Activated CD8-positive, alpha-beta memory T cell treated with anti-CD3 and anti-CD28 coated beads for 24 hours (primary cell): ENCODE data around the gene RBL1.
"Not testable (repeated sequence)": the region's sequence is repeated elsewhere in the genome, so short reads cannot be mapped to it uniquely, and the experiment has no call there.

ENCODE experiments used
- DNase-seq: peaks from one replicate; pipeline ENCODE4 v3.0.0-alpha.2; 2020

Gene RBL1, protein sequence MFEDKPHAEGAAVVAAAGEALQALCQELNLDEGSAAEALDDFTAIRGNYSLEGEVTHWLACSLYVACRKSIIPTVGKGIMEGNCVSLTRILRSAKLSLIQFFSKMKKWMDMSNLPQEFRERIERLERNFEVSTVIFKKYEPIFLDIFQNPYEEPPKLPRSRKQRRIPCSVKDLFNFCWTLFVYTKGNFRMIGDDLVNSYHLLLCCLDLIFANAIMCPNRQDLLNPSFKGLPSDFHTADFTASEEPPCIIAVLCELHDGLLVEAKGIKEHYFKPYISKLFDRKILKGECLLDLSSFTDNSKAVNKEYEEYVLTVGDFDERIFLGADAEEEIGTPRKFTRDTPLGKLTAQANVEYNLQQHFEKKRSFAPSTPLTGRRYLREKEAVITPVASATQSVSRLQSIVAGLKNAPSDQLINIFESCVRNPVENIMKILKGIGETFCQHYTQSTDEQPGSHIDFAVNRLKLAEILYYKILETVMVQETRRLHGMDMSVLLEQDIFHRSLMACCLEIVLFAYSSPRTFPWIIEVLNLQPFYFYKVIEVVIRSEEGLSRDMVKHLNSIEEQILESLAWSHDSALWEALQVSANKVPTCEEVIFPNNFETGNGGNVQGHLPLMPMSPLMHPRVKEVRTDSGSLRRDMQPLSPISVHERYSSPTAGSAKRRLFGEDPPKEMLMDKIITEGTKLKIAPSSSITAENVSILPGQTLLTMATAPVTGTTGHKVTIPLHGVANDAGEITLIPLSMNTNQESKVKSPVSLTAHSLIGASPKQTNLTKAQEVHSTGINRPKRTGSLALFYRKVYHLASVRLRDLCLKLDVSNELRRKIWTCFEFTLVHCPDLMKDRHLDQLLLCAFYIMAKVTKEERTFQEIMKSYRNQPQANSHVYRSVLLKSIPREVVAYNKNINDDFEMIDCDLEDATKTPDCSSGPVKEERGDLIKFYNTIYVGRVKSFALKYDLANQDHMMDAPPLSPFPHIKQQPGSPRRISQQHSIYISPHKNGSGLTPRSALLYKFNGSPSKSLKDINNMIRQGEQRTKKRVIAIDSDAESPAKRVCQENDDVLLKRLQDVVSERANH

DNA sequence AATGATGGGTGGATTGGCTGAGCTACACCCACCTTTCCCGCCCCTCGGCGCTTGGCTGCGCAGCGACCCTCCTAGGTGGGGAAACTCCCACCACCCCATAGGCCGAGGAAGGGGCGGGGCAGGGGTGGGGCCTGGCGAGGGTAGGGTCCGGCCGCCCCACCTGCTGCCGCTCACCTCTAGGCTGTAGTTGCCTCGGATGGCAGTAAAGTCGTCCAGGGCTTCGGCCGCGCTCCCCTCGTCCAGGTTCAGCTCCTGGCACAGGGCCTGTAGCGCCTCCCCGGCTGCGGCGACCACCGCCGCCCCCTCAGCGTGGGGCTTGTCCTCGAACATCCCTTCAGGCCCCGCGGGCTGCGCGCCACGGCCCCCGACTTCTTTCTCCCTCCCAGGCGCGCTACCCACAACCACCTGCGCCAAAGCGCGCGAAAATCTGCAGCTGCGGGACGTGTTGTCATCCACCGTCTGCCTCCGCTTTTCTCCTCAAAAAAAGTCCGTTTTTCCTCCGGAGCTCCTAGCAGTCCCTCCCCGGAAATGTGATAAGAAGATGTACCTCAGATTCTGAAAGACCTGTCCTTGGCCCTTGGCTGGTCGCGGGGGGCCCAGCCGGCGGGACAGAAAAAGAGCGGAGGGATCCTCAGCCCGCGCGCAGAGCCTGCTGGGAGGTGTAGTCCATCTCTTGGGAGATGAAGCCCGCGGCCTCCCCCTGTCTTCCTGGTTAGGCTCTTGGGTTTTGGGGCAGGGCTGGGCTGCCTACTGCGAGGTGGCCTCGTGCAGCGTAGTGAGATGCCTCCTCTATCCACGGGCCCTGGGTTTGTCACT, at the start of gene RBL1:
TSS of gene RBL1 (minus strand) at position 399 of the 816 bp plus-strand sequence. CDS start at position 330, 69 bp downstream.
- DNase-seq: peak; percentile 96

DNA sequence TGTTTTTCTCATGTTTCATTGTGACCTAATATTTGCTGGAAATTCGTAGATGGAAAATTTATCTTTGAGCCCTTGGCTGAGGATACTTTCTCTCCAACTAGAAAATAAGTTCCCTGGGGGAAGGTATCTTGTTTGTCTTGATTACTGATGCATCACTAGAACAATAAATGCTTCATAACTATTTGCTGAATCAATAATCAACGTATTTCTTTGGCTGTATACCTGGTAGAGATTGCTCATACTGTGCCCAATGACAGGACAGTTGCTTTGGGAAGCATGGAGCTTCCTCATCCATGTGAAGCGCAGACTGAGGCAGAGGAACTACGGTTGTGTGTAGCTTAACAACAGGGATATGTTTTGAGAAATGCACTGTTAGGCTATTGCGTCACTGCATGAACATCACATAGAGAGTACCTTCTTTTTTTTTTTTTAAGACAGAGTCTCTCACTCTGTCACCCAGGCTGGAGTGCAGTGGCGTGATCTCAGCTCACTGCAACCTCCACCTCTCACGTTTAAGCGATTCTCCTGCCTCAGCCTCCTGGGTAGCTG, 49.1 kb upstream of the RBL1 start:
- no peak for DNase-seq

DNA sequence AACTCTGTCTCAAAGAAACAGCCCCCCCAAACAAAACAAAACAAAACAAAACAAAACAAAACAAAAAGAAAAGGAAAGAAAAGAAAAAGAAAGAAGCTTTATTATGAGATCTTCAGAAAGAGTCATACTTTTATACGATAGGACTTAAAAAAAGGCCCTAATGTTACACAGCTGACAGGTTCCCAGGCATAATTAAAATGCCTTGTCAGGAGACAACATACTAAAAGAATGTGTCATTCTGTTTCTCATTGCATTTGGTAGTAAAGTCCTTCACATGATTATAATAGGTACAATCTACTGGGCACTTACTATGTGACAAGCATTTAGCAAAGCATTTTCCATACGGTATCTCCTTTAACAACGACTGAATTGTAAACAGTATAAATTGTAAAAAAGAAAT, 46.9 kb upstream of the RBL1 start:
- DNase-seq: no peak

DNA sequence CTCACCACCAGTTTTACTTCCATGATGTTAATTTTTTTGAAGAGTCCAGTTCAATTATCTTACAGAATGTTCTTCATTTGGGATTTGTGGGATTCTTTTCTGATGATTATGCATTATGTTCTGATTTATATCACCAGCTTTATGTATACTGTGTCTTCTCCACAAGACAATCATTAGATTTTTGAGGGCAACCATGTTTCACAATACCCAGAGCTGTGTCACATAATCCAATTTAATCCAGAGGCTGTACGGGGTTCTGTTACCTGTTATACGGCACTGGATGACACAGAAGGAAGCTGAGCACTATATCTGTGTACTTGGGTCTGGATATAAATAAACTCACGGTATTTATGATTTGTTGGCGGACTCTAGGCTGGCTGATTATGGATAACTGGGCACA, 41.8 kb upstream of the RBL1 start:
- no peak for DNase-seq

DNA sequence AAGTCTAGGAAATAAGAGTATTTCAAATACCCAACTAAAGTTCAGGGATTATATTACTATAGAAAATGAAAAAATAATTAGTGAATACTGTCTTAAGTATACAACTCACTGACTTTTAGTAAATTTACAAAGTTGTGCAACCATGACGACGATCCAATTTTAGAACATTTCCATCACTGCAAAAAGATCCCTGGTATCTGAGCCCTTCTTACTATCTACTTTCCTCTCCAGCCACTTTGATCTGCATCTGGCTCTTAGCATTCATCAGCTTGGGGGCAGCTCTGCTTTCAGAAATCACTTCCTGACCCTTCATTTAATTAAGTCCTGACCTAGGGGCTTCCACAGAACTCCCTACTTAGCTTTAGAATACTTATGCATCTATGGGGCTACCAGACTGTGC, 38.2 kb upstream of the RBL1 start:
- no peak for DNase-seq

DNA sequence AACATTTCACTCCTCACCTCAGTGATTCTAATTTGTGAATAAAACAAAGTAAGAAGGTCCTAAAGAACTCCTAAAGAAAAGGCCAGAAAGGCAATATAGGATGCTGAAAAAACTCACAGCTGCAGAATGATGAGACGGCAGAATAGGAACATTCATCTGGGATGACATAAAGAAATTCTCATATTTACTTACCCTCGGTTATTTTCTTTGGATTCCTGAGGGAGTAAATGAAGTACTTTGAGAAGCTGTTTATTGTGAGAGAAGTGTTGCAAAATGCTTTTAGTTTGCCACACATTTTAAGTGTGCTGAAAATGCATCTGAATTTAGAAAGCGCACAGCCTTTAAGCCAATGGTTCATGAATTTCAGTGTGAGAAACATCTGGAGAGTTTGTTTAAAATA, 35.7 kb upstream of the RBL1 start:
- DNase-seq: no peak

DNA sequence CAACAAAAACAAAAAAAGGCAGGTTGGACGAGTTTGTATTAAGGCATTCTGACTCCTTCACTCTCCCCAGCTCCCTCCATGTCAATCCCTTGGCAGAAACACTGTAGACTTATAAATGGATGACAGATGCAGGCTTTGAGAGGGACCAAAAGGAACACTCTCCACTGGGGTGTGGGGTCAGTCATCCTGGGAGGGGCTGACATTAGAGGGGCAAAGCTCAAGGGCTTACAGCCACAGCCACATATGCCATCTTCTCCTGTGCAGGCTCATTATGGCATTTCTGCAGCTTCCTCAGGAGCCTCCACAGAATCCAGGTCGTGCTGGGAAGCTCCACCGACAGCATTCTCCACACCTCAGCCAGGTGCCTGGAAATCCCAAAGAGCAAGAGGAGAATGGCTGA, 33.0 kb upstream of the RBL1 start:
- no peak for DNase-seq

DNA sequence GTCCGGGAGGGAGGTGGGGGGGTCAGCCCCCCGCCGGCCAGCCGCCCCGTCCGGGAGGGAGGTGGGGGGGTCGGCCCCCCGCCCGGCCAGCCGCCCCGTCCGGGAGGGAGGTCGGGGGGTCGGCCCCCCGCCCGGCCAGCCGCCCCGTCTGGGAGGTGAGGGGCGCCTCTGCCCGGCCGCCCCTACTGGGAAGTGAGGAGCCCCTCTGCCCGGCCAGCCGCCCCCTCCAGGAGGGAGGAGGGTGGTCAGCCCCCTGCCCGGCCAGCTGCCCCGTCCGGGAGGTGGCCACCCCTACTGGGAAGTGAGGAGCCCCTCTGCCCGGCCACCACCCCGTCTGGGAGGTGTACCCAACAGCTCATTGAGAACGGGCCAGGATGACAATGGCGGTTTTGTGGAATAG, 30.5 kb upstream of the RBL1 start:
- not testable (repeated sequence) for DNase-seq

DNA sequence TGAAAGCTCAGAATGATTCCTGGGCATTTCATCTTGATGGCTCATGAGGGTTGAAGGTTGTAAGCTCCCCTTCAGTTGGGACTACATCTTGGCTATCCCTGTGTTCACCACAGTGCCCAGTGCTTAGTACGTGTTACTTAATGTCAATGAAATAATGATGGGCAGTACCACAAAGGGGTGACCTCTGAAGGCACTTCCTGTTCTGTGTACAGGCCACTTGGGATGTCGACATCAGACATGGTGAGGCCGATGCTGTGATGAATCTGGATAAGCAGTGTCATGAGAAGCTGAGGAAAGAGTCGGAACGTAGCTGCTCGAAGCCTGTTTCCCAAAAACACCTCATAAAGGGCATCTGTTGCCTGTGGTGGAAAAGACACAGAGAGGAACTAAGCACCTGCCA, 27.6 kb upstream of the RBL1 start:
- no peak for DNase-seq

DNA sequence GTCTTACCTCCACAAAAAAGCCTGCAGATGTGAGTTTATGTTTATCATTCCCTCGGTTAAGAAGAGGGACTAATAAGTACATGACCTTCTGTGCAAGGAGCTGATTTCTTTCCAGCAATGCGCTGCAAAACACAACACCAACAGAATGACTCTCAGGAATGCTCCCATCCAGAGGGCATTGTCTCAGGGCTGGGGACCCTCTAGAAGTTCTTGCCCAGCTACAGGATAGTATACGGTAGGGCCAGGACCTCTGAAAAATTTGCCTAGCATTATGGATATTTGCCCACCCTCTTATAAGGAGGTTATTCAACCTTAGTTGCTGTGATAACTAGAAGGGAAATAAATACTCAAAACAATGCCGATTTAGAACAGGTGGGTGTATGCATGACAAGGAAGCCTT, 24.7 kb upstream of the RBL1 start:
- no peak for DNase-seq

DNA sequence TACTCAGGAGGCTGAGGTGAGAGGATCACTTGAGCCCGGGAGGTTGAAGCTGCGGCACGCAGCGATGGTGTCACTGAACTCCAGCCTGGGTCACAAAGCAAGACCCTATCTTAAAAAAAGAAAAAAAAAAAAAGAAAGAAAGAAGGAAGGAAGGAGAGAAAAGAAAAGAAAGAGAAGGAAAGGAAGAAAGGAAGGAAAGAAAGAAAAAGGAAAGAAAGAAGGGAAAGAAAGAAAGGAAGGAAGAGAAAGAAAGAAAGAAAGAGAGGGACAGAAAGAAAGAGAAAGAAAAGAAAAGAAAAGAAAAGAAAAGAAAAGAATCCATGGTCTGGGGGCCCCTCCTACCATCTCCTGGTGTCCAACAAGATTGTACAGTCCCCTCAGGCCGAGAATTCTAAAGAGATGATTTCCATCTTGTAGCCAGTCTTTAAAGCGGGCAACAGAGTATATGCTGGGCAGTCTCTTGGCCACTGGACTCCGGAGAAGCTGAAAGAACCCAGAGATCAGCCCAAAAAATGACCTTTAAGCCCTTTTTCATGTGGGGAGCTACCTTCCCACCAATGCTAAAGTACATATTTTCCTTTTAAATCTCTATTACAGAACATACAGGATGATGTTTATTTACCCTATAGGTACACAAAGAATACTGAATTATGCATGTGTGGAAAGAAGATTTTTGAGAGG, 23.7 kb upstream of the RBL1 start:
- no peak for DNase-seq

DNA sequence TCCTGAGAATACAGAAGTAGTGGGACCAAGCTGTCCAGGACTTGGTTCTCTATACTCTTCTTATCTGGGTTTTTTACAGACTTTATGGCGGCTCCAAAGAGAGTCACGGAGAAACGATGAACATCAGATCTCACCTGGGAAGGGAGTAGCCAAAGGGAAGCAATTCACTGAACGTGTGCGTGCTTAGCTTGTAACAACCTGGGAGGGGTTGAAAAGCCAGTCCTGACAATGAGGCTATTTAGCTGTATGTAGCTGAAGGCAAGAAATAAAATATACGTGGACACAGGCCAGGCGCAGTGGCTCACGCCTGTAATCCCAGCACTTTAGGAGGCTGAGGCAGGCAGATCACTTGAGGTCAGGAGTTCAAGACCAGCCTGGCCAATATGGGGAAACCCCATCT, 18.2 kb upstream of the RBL1 start:
- no peak for DNase-seq

DNA sequence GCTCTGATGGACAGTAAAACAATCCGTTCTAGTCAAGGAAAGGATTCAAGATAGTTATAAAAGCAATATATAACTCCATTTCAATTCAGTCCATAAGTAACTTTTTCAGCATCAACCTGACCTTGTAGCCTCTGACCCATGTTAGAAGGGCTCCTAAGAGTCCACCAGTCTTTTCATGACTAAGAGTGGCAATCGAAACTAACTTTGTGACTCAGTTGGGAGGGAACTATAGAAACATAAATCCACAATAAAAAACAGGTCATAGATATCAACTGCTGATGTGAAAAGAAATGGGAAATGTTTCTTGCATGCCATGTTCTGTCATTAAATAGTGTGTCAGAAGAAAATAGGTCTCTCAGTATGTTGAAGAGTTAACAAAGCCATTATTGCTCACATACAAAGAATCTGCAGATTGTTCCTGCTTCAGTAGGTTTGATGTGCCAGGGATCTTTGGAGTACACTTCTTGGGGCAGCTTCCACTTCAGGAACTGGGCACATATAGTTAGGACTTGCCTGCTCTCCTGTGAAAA, 16.2 kb upstream of the RBL1 start:
- DNase-seq: no peak

DNA sequence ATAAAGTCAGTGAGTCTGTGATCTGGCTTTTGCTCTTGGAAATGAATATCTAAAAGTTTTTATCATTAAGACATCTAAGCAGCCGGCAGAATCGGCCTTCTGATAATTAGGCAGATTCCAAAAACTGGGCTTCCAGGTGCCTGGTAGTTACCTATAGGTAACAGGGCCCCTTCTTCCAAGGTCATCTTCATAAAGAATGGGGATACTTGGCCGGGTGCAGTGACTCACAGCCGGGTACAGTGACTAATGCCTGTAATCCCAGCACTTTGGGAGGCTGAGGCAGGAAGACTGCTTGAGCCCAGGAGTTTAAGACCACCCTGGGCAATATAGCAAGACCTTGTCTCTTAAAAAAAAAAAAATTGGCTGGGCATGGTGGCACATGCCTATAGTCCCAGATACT, 12.9 kb upstream of the RBL1 start:
- no peak for DNase-seq

DNA sequence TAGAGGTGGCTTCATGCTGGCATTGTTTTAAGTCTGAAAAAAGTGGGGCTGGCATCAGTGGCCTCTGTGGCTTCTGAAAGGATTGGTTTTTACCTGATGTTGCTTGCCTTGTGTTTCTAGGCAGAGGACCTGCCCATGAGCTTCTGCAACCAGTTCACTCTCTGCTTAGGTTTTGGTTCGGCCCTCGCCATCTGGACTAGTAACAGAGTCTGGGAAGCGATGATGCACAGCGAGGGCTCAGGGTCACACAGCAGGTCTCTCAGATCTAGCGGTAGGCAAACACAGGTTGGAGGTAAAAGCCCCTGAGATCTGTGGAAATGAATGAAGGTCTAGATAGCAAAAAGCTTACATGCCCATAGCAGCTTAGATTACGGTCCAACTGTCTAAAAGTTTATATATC, 6.8 kb upstream of the RBL1 start:
- DNase-seq: no peak

DNA sequence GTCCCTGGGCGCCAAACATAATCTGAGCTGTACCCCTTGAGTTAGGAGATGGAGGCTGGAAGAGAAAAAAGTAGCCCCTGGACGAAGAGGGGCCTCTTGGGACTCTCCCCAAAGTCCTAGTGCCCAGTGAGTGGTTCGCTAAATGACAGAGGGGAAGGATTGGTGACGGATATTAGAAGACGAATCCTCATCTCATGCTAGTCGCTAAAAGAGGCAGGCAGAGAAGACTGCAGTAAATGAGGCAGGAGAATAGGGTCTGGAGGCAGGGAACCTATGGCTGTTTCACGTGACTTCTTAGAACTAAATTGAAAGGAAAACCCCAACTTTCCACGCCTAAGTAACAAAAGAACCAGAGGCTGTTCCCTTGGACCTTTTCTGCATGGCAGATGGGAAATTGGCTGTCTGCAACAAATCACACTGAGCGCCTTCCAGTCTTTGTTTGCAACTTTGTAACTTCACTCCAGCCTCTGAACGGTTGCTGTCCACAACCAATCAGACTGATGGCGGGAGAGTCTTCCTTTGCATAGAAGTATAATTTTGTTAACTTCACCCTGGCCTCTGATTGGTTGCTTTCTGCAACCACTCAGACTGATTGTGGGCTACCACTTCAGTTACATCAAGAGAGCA, 731 bp upstream of the RBL1 start:
- DNase-seq: peak; percentile 57

DNA sequence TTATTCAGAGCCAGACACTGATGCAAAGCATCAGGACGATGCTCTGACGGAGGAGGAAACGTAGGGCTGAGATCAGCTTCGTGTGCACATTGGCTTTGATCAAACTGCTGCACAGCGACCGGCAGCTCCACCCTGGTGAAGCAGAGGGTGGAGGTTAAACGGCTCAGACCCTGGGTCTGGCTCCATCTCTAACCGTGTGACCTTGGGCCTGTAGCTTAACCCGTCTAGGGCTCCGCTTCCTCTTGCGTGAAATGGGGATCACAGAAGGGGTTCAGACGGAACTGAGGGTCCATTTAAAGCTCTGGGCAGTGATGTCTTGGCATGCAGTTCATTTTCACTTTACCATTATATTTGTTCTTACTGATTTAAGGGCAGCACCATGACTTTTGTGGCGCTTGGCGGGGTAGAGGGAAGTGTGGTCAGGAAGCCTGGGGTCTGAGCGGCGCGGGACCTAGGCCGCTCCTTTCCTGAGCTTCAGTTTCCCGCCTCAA, 644 bp downstream of the RBL1 start:
- DNase-seq: no peak

DNA sequence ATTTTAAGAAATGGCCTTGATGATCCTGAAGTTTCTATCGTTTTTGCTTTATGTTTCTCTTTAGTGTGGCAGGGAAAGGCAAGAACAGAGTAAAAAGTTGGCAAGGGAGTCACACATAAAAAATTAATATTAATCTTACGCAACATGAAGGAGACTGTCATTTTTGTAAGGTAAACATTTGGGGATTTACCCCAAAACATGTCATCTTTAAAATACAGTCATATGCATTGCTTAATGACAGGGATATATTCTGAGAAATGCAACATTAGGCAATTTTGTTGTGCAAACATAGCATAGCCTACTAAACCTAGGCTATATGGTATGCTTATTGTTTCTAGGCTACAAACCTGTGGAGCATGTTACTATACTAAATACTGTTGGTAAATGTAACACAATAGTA, 5.4 kb downstream of the RBL1 start:
- no peak for DNase-seq

DNA sequence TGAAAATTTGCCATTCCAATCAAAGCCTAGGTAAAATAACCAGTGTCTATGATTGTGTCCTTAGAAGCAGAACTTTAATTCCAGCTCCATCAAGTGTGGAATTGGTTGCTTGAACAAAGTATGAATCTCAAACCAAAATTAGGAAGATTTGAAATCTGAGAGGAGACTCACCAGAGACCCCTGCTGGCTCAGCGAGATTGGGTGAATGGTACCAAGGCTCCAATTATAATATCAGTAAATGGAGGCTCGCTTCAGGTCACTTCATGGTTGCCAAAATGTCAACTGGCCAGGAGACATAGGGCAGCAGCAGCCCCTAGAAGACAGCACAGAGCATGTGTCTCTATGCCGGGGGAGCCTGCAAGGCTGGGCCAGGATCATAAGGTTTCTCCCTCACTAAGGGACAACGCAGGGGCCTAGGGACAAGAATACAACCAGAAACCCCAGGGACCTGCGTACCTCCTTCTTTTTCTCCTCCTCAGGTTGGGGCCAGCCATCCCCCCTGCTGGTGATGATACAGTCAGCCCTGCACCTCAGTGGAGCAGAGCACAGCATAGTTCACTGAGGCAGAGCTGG, 14.0 kb downstream of the RBL1 start:
- no peak for DNase-seq

DNA sequence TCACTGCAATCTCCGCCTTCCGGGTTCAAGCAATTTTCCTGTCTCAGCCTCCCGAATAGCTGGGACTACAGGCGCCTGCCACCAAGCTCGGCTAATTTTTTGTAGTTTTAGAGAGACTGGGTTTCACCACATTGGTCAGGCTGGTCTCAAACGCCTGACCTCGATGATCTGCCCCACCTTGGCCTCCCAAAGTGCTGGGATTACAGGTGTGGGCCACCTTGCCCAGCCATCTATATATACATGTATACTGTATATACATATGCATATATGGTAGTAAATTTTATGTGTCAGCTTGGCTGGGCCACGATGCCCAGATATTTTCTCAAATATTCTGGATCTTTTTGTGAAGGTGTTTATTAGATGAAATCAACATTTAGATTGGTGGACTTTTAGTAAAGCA, 18.8 kb downstream of the RBL1 start:
- DNase-seq: no peak
